A673 (cell line): ENCODE data around the gene ACY1.

Experiments used
- CTCF ChIP-seq: fragments of 300-800, 200-600 bp; sonication (generic); conservative IDR thresholded peaks from 2 replicates; pipeline ENCODE4 v1.5.1; 2017; ENCODE audit warnings: low read depth, mild to moderate bottlenecking, antibody characterized with exemption, low read length, moderate library complexity, mixed read lengths
- EZH2 ChIP-seq: fragments of 200-600 bp; sonication (generic); IDR thresholded peaks from 2 replicates; pipeline ENCODE4 v1.6.1; 2017; ENCODE audit warnings: borderline replicate concordance, low read depth, mild to moderate bottlenecking, mixed read lengths, antibody characterized with exemption, low read length; ENCODE audit not compliant: poor library complexity, severe bottlenecking

GRCh38 chr3:51966922-51967383 is 16.4 kb upstream of the ACY1 start:
- no peak for TF ChIP-seq CTCF
- TF ChIP-seq EZH2: no peak
